NCI-H345 (cell line): ENCODE measurements around the gene PTTG1IP.
A peak's percentile ranks its signal among the peaks of the same experiment; 100 is the strongest.

Source experiments
- DNase-seq: peaks from one replicate; lab custom pipeline; 2025; lab: John Stamatoyannopoulos, UW

PTTG1IP gene

GRCh38 chr21:44862869-44863685 lies 10.4 kb downstream of the PTTG1IP start:
- DNase-seq: no peak

GRCh38 chr21:44858791-44859190 lies 14.7 kb downstream of the PTTG1IP start:
- DNase-seq: no peak

GRCh38 chr21:44858291-44858690 lies 15.2 kb downstream of the PTTG1IP start:
- DNase-seq: no peak

- no peak for DNase-seq
These were observed 16.2 kb downstream of the PTTG1IP start for GRCh38 chr21:44857127-44857892.

GRCh38 chr21:44856131-44856530 lies 17.4 kb downstream of the PTTG1IP start:
- DNase-seq: no peak

GRCh38 chr21:44855572-44855971 lies 17.9 kb downstream of the PTTG1IP start:
- DNase-seq: no peak

GRCh38 chr21:44854664-44855446 lies 18.6 kb downstream of the PTTG1IP start:
- no peak for DNase-seq

- no peak for DNase-seq
These were observed 19.2 kb downstream of the PTTG1IP start for GRCh38 chr21:44854391-44854663.

GRCh38 chr21:44853601-44854390 lies 19.7 kb downstream of the PTTG1IP start:
- DNase-seq: no peak

- no peak for DNase-seq
These were observed 22.4 kb downstream of the PTTG1IP start for GRCh38 chr21:44850905-44851657.

GRCh38 chr21:44850208-44850800 lies 23.2 kb downstream of the PTTG1IP start:
- no peak for DNase-seq

- no peak for DNase-seq
These were observed 23.8 kb downstream of the PTTG1IP start for GRCh38 chr21:44849616-44850130.

GRCh38 chr21:44848821-44849521 lies 24.5 kb downstream of the PTTG1IP start:
- no peak for DNase-seq

GRCh38 chr21:44847261-44848056 lies 26.0 kb downstream of the PTTG1IP start:
- DNase-seq: no peak

GRCh38 chr21:44846485-44847260 lies 26.8 kb downstream of the PTTG1IP start:
- DNase-seq: no peak

GRCh38 chr21:44846224-44846484 lies 27.3 kb downstream of the PTTG1IP start:
- DNase-seq: no peak

- peak; percentile 64 for DNase-seq
These were observed 27.9 kb downstream of the PTTG1IP start for GRCh38 chr21:44845418-44846223.

GRCh38 chr21:44844256-44844655 lies 29.2 kb downstream of the PTTG1IP start:
- DNase-seq: no peak
